H1 (cell line): Measurements from ENCODE around the gene LAG3. TPM values are rescaled to one million over a fixed set of nuclear protein-coding genes. Genes with fewer than 3 reads are reported as not detected.

ENCODE experiments used
- CTCF ChIA-PET: fragments of 300-600 bp; sonication (Branson Sonifier 250); formaldehyde crosslinking; loops from one replicate; lab custom pipeline; 2021; ENCODE audit not compliant: partially characterized antibody; lab: Charles Lee
- POLR2A ChIA-PET: fragments of 300-600 bp; sonication (Branson Sonifier 250); formaldehyde crosslinking; loops from one replicate; lab custom pipeline; 2021; ENCODE audit warnings: inconsistent platforms; ENCODE audit not compliant: partially characterized antibody; lab: Charles Lee
- DNase-seq, 2 experiments: peaks; one replicate each; pipeline versions ENCODE4 v3.0.0 to v3.0.0-alpha.2; 2010 to 2022; ENCODE audit warnings: low spot score in 2 of 2, low read depth in 1 of 2, mixed read lengths in 1 of 2
- FAIRE-seq: peaks from 2 replicates; lab custom pipeline; 2011; peaks lifted over from hg19 to GRCh38; lab: Jason Lieb, UNC
- H2AFZ ChIP-seq: 2 replicates; pipeline ENCODE4 v1.8.1; 2012; ENCODE audit warnings: low read length, inconsistent platforms
- H2AK5ac ChIP-seq: 2 replicates; pipeline ENCODE4 v1.6.1; 2013; ENCODE audit warnings: low read depth, low read length
- H2BK120ac ChIP-seq: replicated peaks from 2 replicates; pipeline ENCODE3; 2013; ENCODE audit warnings: low read depth, low read length, inconsistent platforms
- H2BK12ac ChIP-seq: 2 replicates; pipeline ENCODE4 v1.6.1; 2013; ENCODE audit warnings: low read depth, low read length
- H2BK15ac ChIP-seq: 2 replicates; pipeline ENCODE4 v1.6.1; 2013; ENCODE audit warnings: low read length
- H2BK20ac ChIP-seq: 2 replicates; pipeline ENCODE4 v1.6.1; 2013; ENCODE audit warnings: low read length
- H2BK5ac ChIP-seq: 2 replicates; pipeline ENCODE4 v1.6.1; 2013; ENCODE audit warnings: low read depth, low read length
- H3K14ac ChIP-seq: 2 replicates; pipeline ENCODE4 v1.6.1; 2013; ENCODE audit warnings: inconsistent platforms; ENCODE audit not compliant: insufficient read length
- H3K18ac ChIP-seq: 2 replicates; pipeline ENCODE4 v1.6.1; 2013; ENCODE audit warnings: low read length; ENCODE audit errors: extremely low read depth
- H3K23ac ChIP-seq: 2 replicates; pipeline ENCODE4 v1.6.1; 2013; ENCODE audit warnings: inconsistent platforms; ENCODE audit not compliant: insufficient read length
- H3K23me2 ChIP-seq: 2 replicates; pipeline ENCODE4 v1.6.1; 2013; ENCODE audit warnings: low read depth, low read length
- H3K27ac ChIP-seq: 2 replicates; pipeline ENCODE4 v1.6.1; 2011; ENCODE audit warnings: low read depth, low read length, inconsistent platforms
- H3K27me3 ChIP-seq, 4 experiments: replicated peaks in 1 of 4; 1 replicate in 1 of 4; 2 replicates in 3 of 4; pipeline versions ENCODE4 v1.6.1 to v1.8.1; 2011 to 2013; ENCODE audit warnings: low read length in 3 of 4, mild to moderate bottlenecking in 3 of 4, inconsistent platforms in 2 of 4, mixed read lengths in 2 of 4, moderate library complexity in 1 of 4; ENCODE audit not compliant: control insufficient read depth in 3 of 4, insufficient read depth in 3 of 4; ENCODE audit errors: extremely low read depth in 1 of 4
- H3K36me3 ChIP-seq, 4 experiments: 2 replicates each; pipeline versions ENCODE4 v1.6.1 to v1.8.1; 2011 to 2013; ENCODE audit warnings: mild to moderate bottlenecking in 4 of 4, low read length in 3 of 4, moderate library complexity in 2 of 4, control low read depth in 1 of 4, inconsistent platforms in 1 of 4; ENCODE audit not compliant: insufficient read depth in 4 of 4, control insufficient read depth in 2 of 4
- H3K4ac ChIP-seq: replicated peaks from 2 replicates; pipeline ENCODE3; 2013; ENCODE audit warnings: low read length, low read depth, mixed read lengths, inconsistent platforms; ENCODE audit not compliant: insufficient read length
- H3K4me1 ChIP-seq, 4 experiments: replicated peaks in 1 of 4; 1 replicate in 1 of 4; 2 replicates in 3 of 4; pipeline versions ENCODE4 v1.6.1 to v1.8.1; 2011 to 2013; ENCODE audit warnings: low read length in 3 of 4, inconsistent platforms in 2 of 4, mixed read lengths in 1 of 4; ENCODE audit not compliant: insufficient read depth in 4 of 4, control insufficient read depth in 3 of 4
- H3K4me2 ChIP-seq, 2 experiments: 2 replicates each; pipeline versions ENCODE4 v1.6.1 to v1.8.1; 2011 to 2013; ENCODE audit warnings: low read depth in 2 of 2, low read length in 2 of 2, control low read depth in 1 of 2, inconsistent platforms in 1 of 2, mild to moderate bottlenecking in 1 of 2; ENCODE audit not compliant: insufficient read depth in 1 of 2
- H3K4me3 ChIP-seq, 4 experiments: fragments of 200-600, 300-600 bp in 1 of 4; sonication (generic), shearing (Covaris generic), sonication (Bioruptor Twin) in 1 of 4; 2 replicates each; pipeline versions ENCODE4 v1.5.1 to v1.8.1; 2011 to 2016; ENCODE audit warnings: low read length in 4 of 4, low read depth in 3 of 4, control low read depth in 2 of 4, inconsistent platforms in 2 of 4, mild to moderate bottlenecking in 2 of 4, mixed read lengths in 1 of 4, moderate library complexity in 1 of 4; ENCODE audit not compliant: insufficient read depth in 2 of 4; ENCODE audit errors: extremely low read depth in 1 of 4
- H3K56ac ChIP-seq: replicated peaks from 2 replicates; pipeline ENCODE3; 2013; ENCODE audit warnings: low read depth, mild to moderate bottlenecking, mixed read lengths, low read length, inconsistent platforms; ENCODE audit not compliant: insufficient read length
- H3K79me1 ChIP-seq: 2 replicates; pipeline ENCODE4 v1.6.1; 2013; ENCODE audit warnings: low read depth, low read length, control low read depth
- H3K79me2 ChIP-seq, 2 experiments: 2 replicates each; pipeline versions ENCODE4 v1.6.1 to v1.8.1; 2012 to 2013; ENCODE audit warnings: low read length in 2 of 2, mild to moderate bottlenecking in 2 of 2, inconsistent platforms in 1 of 2; ENCODE audit not compliant: insufficient read depth in 2 of 2, control insufficient read depth in 1 of 2
- H3K9ac ChIP-seq, 4 experiments: replicated peaks in 1 of 4; 1 replicate in 1 of 4; 2 replicates in 3 of 4; pipeline versions ENCODE4 v1.6.1 to v1.8.1; 2011 to 2013; ENCODE audit warnings: low read depth in 3 of 4, low read length in 3 of 4, control low read depth in 2 of 4, mild to moderate bottlenecking in 2 of 4, moderate library complexity in 2 of 4, inconsistent platforms in 1 of 4; ENCODE audit errors: extremely low read depth in 1 of 4
- H3K9me3 ChIP-seq, 2 experiments: 2 replicates each; pipeline versions ENCODE4 v1.6.1 to v1.8.1; 2012 to 2013; ENCODE audit warnings: mild to moderate bottlenecking in 2 of 2, moderate library complexity in 2 of 2, control low read depth in 1 of 2, inconsistent platforms in 1 of 2, low read depth in 1 of 2, low read length in 1 of 2, mixed read lengths in 1 of 2; ENCODE audit not compliant: insufficient read depth in 2 of 2
- H4K20me1 ChIP-seq, 2 experiments: replicated peaks in 1 of 2; 2 replicates each; pipeline versions ENCODE3 to v1.8.1; 2011 to 2013; ENCODE audit warnings: inconsistent platforms in 2 of 2, low read length in 2 of 2, mild to moderate bottlenecking in 1 of 2; ENCODE audit not compliant: insufficient read depth in 2 of 2, control insufficient read depth in 1 of 2
- H4K5ac ChIP-seq: 2 replicates; pipeline ENCODE4 v1.6.1; 2013; ENCODE audit warnings: low read length, low read depth, mixed read lengths, inconsistent platforms; ENCODE audit not compliant: insufficient read length
- H4K8ac ChIP-seq: 2 replicates; pipeline ENCODE4 v1.8.0; 2013; ENCODE audit warnings: mild to moderate bottlenecking, moderate library complexity, low read length, inconsistent platforms; ENCODE audit not compliant: insufficient read depth; ENCODE audit errors: extremely low read depth
- H4K91ac ChIP-seq: replicated peaks from 2 replicates; pipeline ENCODE3; 2013; ENCODE audit warnings: low read length, mixed read lengths, inconsistent platforms; ENCODE audit not compliant: insufficient read length
- SP1 ChIP-seq: IDR thresholded peaks from 2 replicates; pipeline ENCODE4 v1.6.1; 2011; ENCODE audit warnings: low read depth, low read length
- TAF1 ChIP-seq: IDR thresholded peaks from 2 replicates; pipeline ENCODE4 v1.6.1; 2011; ENCODE audit warnings: mild to moderate bottlenecking, low read depth, low read length
- WGBS, 2 experiments: shearing (Covaris generic) in 1 of 2; methylation state at CpG; one replicate each; pipeline versions ENCODE4 v1.1.6 to v1.1.7; 2013 to 2015; ENCODE audit warnings: low lambda C conversion rate in 2 of 2, mixed read lengths in 2 of 2, inconsistent platforms in 1 of 2, low coverage in 1 of 2, missing lambda C conversion rate in 1 of 2; ENCODE audit not compliant: insufficient replicate concordance in 2 of 2, insufficient coverage in 1 of 2, insufficient read length in 1 of 2; ENCODE audit errors: extremely low coverage in 1 of 2, missing lambda C conversion rate in 1 of 2; 5-methylcytosine and 5-hydroxymethylcytosine counted together
- polyA plus RNA-seq, 7 experiments: library from polyadenylated mRNA; depleted of rRNA in 3 of 7; stranded (reverse) in 5 of 7; unstranded in 2 of 7; fragments of >200 nt in 5 of 7; fragments of 200-250 nt in 2 of 7; gene quantifications; 1 replicate in 5 of 7; 2 replicates in 1 of 7; 4 replicates in 1 of 7; pipeline versions ENCODE4 v1.2.1 to v1.2.3, GENCODE V29; 2011 to 2013; ENCODE audit warnings: missing spikeins in 2 of 7, mixed read lengths in 2 of 7
- total RNA-seq: library from RNA; stranded (reverse); fragmentation: NEBNext Ultra II Directional; extraction: Animal tissue kit (Norgen Biotek cat#: 25700); gene quantifications from 2 replicates; pipeline ENCODE4 v1.2.1, GENCODE V29; 2021

LAG3 gene
- total and polyA plus RNA-seq, 2 of the 8 experiments (the other 6 are each of a cell fraction or from before 2014, with no cell fraction given) = 1.1 to 3.1 TPM

- H3K23ac ChIP-seq = no peak overlapping the region
- no peak overlapping the region; the same call in 1 of the 2 replicates for H3K18ac ChIP-seq
- H3K27me3 ChIP-seq = no peaks in the 10 kb centered on the region
- H4K91ac ChIP-seq = no peak overlapping the region
- no peaks in the 10 kb centered on the region for H4K20me1 ChIP-seq
- H3K23me2 ChIP-seq = no peaks in the 10 kb centered on the region
- 0 out of 2 replicates have a peak overlapping the region, but pooled peaks have one; percentile 13 for H2BK5ac ChIP-seq
- no peak overlapping the region for H3K9ac ChIP-seq
- H4K5ac ChIP-seq = no peak overlapping the region
- ChIA-PET CTCF (interaction anchor here (0.5 to 29.6 kb wide), 6 partner anchors 9 to 1162 kb away, joined by 3 to 532 read pairs (median 3); partner anchors contain the start of genes C1RL, GNB3, GPR162 and MLF2), POLR2A (interaction anchor here (0.6 to 1.7 kb wide), 6 partner anchors 8 to 283 kb away, joined by 3 to 5 read pairs (median 3); partner anchors contain the start of gene GPR162)
- peak overlapping the region; percentile 31 for H2AFZ ChIP-seq
- H4K8ac ChIP-seq = no peak overlapping the region
- WGBS, 2 experiments = 65% methylated on average over 9 of the region's 9 CpGs; no CpG with 5 or more reads in 1 of the 2 experiments
- no peak overlapping the region for H2AK5ac ChIP-seq
- H3K14ac ChIP-seq = no peak overlapping the region
- H2BK20ac ChIP-seq = peak overlapping the region; percentile 6; the same call in 1 of the 2 replicates
- H2BK12ac ChIP-seq = no peak overlapping the region; the same call in 1 of the 2 replicates
- H3K79me2 ChIP-seq = no peaks in the 10 kb centered on the region
- no peak overlapping the region for H3K4ac ChIP-seq
- no peaks in the 10 kb centered on the region for H3K79me1 ChIP-seq
- no peak overlapping the region for H2BK120ac ChIP-seq
- no peak for FAIRE-seq
- no peak overlapping the region for H3K56ac ChIP-seq
- TF ChIP-seq SP1 (no peak), TAF1 (0 out of 2 replicates have a peak, but pooled peaks have one; percentile 15)
- no peaks in the 10 kb centered on the region for H3K9me3 ChIP-seq
- H3K4me3 ChIP-seq = no peak overlapping the region
- peak overlapping the region; percentile 62; the same call in 1 of the 2 replicates for H2BK15ac ChIP-seq
- H3K27ac ChIP-seq = no peak overlapping the region
- peak overlapping the region; percentile 4 to 6; a peak in 3 of 4 replicates for H3K4me2 ChIP-seq
- peaks cover 4 to 10% (median 6%) of the 10 kb centered on the region in 4 experiments; a peak in 6 of 7 replicates for H3K4me1 ChIP-seq
- no peaks in the 10 kb centered on the region for H3K36me3 ChIP-seq
- no peak for DNase-seq
These were observed 14.2 kb downstream of the LAG3 start for GRCh38 chr12:6786416-6787094.
